ENCODE data around the gene QSOX1.

Gene QSOX1

GRCh38 chr1:180252638-180253536 lies 98.2 kb downstream of the QSOX1 start:
- peak; percentile 33 for DNase-seq (ENCODE audit: low read depth)
